Body of pancreas (tissue), 4 donors: Measurements from ENCODE around the gene DNAI1.

Experiments
- CTCF ChIP-seq, 7 experiments: fragments of 450-650 bp in 4 of 7; fragments of 200-600 bp in 3 of 7; sonication (generic) in 3 of 7; IDR thresholded peaks; one replicate each; pipeline ENCODE4 v1.5.1; 2016 to 2019; ENCODE audit warnings: antibody characterized with exemption in 7 of 7
- POLR2A ChIP-seq, 3 donors: fragments of 450-650 bp; IDR thresholded peaks; one replicate each; pipeline ENCODE4 v1.6.1; 2016; ENCODE audit warnings: antibody characterized with exemption in 3 of 3, mild to moderate bottlenecking in 2 of 3

GRCh38 chr9:34514401-34514800, 55.8 kb downstream of the DNAI1 start:
- TF ChIP-seq CTCF (IDR thresholded peaks at IDR 0.05) (no peak), POLR2A (IDR thresholded peaks at IDR 0.05) (no peak)
